H9 (cell line): ENCODE data around the gene SHC1. TPM values are rescaled to one million over a fixed set of nuclear protein-coding genes. Genes with fewer than 3 reads are reported as not detected.
A peak's percentile ranks its signal among the peaks of the same experiment; 100 is the strongest.

Experiments used
- DNase-seq: peaks from one replicate; pipeline ENCODE4 v3.0.0-alpha.2; 2017
- H2AFZ ChIP-seq: one replicate; pipeline ENCODE4 v1.6.1; 2013; ENCODE audit warnings: mild to moderate bottlenecking, low read length, control low read depth, moderate library complexity
- H2AK5ac ChIP-seq: 2 replicates; pipeline ENCODE4 v1.6.1; 2013; ENCODE audit warnings: low read length, control low read depth, mixed read lengths; ENCODE audit not compliant: insufficient read length
- H2BK120ac ChIP-seq: one replicate; pipeline ENCODE4 v1.6.1; 2013; ENCODE audit warnings: low read depth, mild to moderate bottlenecking, low read length, control low read depth, inconsistent platforms; ENCODE audit not compliant: poor library complexity, severe bottlenecking
- H2BK12ac ChIP-seq: 2 replicates; pipeline ENCODE4 v1.6.1; 2013; ENCODE audit warnings: low read length, control low read depth, mixed read lengths, low read depth; ENCODE audit not compliant: insufficient read length
- H2BK15ac ChIP-seq: 2 replicates; pipeline ENCODE4 v1.6.1; 2013; ENCODE audit warnings: low read depth, low read length, control low read depth
- H2BK20ac ChIP-seq: one replicate; pipeline ENCODE4 v1.6.1; 2013; ENCODE audit warnings: low read depth, mild to moderate bottlenecking, low read length, control low read depth, inconsistent platforms; ENCODE audit not compliant: poor library complexity, severe bottlenecking
- H2BK5ac ChIP-seq: 2 replicates; pipeline ENCODE4 v1.6.1; 2013; ENCODE audit warnings: low read length, control low read depth, mixed read lengths; ENCODE audit not compliant: insufficient read length
- H3K14ac ChIP-seq: 2 replicates; pipeline ENCODE4 v1.6.1; 2013; ENCODE audit warnings: low read length, control low read depth; ENCODE audit not compliant: insufficient read depth
- H3K18ac ChIP-seq: 2 replicates; pipeline ENCODE4 v1.6.1; 2013; ENCODE audit warnings: low read depth, mild to moderate bottlenecking, mixed read lengths, low read length, control low read depth; ENCODE audit not compliant: insufficient read length
- H3K23ac ChIP-seq: 2 replicates; pipeline ENCODE4 v1.6.1; 2013; ENCODE audit warnings: low read length, control low read depth, mixed read lengths, low read depth; ENCODE audit not compliant: insufficient read length
- H3K23me2 ChIP-seq: 2 replicates; pipeline ENCODE4 v1.6.1; 2013; ENCODE audit warnings: low read depth, mild to moderate bottlenecking, mixed read lengths, low read length, control low read depth; ENCODE audit not compliant: insufficient read length, poor library complexity, severe bottlenecking
- H3K27ac ChIP-seq: 2 replicates; pipeline ENCODE4 v1.5.1; 2013; ENCODE audit warnings: low read length, control low read depth, mixed read lengths, low read depth; ENCODE audit not compliant: insufficient read length
- H3K27me3 ChIP-seq: 2 replicates; pipeline ENCODE4 v1.6.1; 2013; ENCODE audit warnings: low read length, control low read depth, inconsistent platforms; ENCODE audit not compliant: insufficient read depth
- H3K4ac ChIP-seq: 2 replicates; pipeline ENCODE4 v1.6.1; 2013; ENCODE audit warnings: low read depth, mild to moderate bottlenecking, control low read depth, inconsistent platforms, low read length, moderate library complexity
- H3K4me1 ChIP-seq: 2 replicates; pipeline ENCODE4 v1.6.1; 2013; ENCODE audit warnings: low read length, control low read depth, inconsistent platforms; ENCODE audit not compliant: insufficient read depth
- H3K4me2 ChIP-seq: 2 replicates; pipeline ENCODE4 v1.6.1; 2013; ENCODE audit warnings: low read length, control low read depth, mixed read lengths; ENCODE audit not compliant: insufficient read length, insufficient read depth
- H3K56ac ChIP-seq: 2 replicates; pipeline ENCODE4 v1.6.1; 2013; ENCODE audit warnings: low read depth, mild to moderate bottlenecking, mixed read lengths, low read length, control low read depth; ENCODE audit not compliant: insufficient read length
- H3K79me1 ChIP-seq: 2 replicates; pipeline ENCODE4 v1.6.1; 2013; ENCODE audit warnings: low read depth, mild to moderate bottlenecking, moderate library complexity, low read length, control low read depth, inconsistent platforms; ENCODE audit not compliant: insufficient read depth, poor library complexity, severe bottlenecking
- H3K79me2 ChIP-seq: 2 replicates; pipeline ENCODE4 v1.6.1; 2013; ENCODE audit warnings: low read length, control low read depth, inconsistent platforms; ENCODE audit not compliant: insufficient read depth
- H3K9ac ChIP-seq: 2 replicates; pipeline ENCODE4 v1.6.1; 2013; ENCODE audit warnings: low read length, control low read depth, mixed read lengths; ENCODE audit not compliant: insufficient read length; ENCODE audit errors: extremely low read depth
- H3K9me3 ChIP-seq: one replicate; pipeline ENCODE4 v1.6.1; 2013; ENCODE audit warnings: low read depth, low read length, inconsistent platforms; ENCODE audit not compliant: control insufficient read depth
- H3T11ph ChIP-seq: one replicate; pipeline ENCODE4 v1.6.1; 2013; ENCODE audit warnings: mild to moderate bottlenecking, low read length, control low read depth, inconsistent platforms
- H4K20me1 ChIP-seq: one replicate; pipeline ENCODE4 v1.6.1; 2013; ENCODE audit not compliant: control insufficient read depth, insufficient read length, insufficient read depth
- H4K5ac ChIP-seq: 2 replicates; pipeline ENCODE4 v1.6.1; 2013; ENCODE audit warnings: low read depth, mild to moderate bottlenecking, mixed read lengths, low read length, control low read depth; ENCODE audit not compliant: insufficient read length
- H4K8ac ChIP-seq: replicated peaks from 2 replicates; pipeline ENCODE4 v1.6.1; 2013; ENCODE audit warnings: low read length, control low read depth, mixed read lengths, low read depth; ENCODE audit not compliant: insufficient read length
- H4K91ac ChIP-seq: 2 replicates; pipeline ENCODE4 v1.6.1; 2013; ENCODE audit warnings: low read depth, mild to moderate bottlenecking, moderate library complexity, mixed read lengths, low read length, control low read depth; ENCODE audit not compliant: insufficient read length
- H3K27ac Mint-ChIP-seq, 3 experiments: 2 replicates in 2 of 3; 3 replicates in 1 of 3; pipeline ENCODE4 v1.8.0; 2020 to 2021; ENCODE audit warnings: mixed read lengths in 3 of 3, mild to moderate bottlenecking in 1 of 3, moderate library complexity in 1 of 3
- H3K27me3 Mint-ChIP-seq: 2 replicates; pipeline ENCODE4 v1.8.0; 2021; ENCODE audit warnings: low read depth, mild to moderate bottlenecking, moderate library complexity, mixed read lengths
- H3K36me3 Mint-ChIP-seq, 3 experiments: 2 replicates in 2 of 3; 3 replicates in 1 of 3; pipeline ENCODE4 v1.8.0; 2020 to 2021; ENCODE audit warnings: low read depth in 3 of 3, mixed read lengths in 3 of 3; ENCODE audit not compliant: insufficient read depth in 1 of 3
- H3K4me1 Mint-ChIP-seq, 2 experiments: 2 replicates each; pipeline ENCODE4 v1.8.0; 2020; ENCODE audit warnings: mixed read lengths in 2 of 2
- H3K4me3 Mint-ChIP-seq, 2 experiments: 2 replicates in 1 of 2; 3 replicates in 1 of 2; pipeline ENCODE4 v1.8.0; 2020 to 2021; ENCODE audit warnings: mild to moderate bottlenecking in 2 of 2, mixed read lengths in 2 of 2, moderate library complexity in 1 of 2
- H3K9me3 Mint-ChIP-seq, 2 experiments: 2 replicates in 1 of 2; 3 replicates in 1 of 2; pipeline ENCODE4 v1.8.0; 2020; ENCODE audit warnings: mild to moderate bottlenecking in 2 of 2, mixed read lengths in 2 of 2, moderate library complexity in 1 of 2
- WGBS: extraction: QIAGEN DNeasy Blood & Tissue Kit; methylation state at CpG from one replicate; pipeline ENCODE4 v1.1.7; 2013; ENCODE audit warnings: missing lambda C conversion rate, low lambda C conversion rate, mixed read lengths; ENCODE audit not compliant: insufficient read length; ENCODE audit errors: extremely low coverage; 5-methylcytosine and 5-hydroxymethylcytosine counted together
- total RNA-seq: library from RNA; stranded (reverse); gene quantifications from 2 replicates; pipeline ENCODE4 v1.2.1, GENCODE V29; 2021
- TF ChIP-seq, protein P1 (sequence below): fragments of 200-600 bp; sonication (generic); conservative IDR thresholded peaks from 3 replicates; pipeline ENCODE4 v1.8.0; 2021; ENCODE audit warnings: antibody characterized with exemption, mild to moderate bottlenecking

Gene SHC1
- total RNA-seq, 1 experiment from 2014 or later = 168 TPM

DNA sequence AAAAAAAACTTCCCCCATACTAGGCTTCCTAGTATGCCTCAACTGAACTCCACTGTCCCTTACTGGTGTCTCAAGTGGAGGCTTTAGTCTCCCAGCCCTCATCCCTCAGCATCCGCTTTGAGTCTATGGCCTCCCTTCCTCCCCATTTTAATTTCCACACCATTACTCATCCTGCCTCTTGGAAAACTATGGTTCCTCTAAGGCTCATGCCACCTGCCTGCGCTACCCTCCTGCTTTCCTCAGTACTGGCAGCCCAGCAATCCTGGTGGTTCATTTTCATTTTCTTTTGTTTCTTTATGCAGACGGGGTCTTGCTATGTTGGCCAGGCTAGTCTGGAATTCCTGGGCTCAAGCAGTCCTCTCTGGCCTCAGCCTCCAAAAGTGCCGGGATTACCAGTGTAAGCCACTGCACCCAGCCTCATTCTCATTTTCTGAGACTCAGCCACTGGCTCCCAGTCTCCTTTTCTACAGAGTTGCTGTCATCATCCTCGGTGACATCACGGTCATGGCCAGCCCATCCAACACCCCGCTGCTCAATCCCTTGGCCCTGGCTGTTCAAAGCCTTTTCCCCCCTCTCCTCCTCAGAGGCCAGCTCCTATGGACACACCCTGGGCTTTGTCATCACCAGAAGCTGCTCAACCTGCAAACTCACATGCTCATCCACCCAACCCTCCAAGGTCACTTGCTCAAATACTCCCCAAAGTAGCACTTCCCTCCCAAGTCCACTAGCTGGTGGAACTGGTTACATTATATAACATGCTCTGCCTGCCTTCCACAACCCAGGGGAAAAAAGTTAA is 31.7 kb downstream of the SHC1 start:
- H3K23ac ChIP-seq = no peak overlapping the region
- H3T11ph ChIP-seq = no peak overlapping the region
- no peak overlapping the region for H3K4ac ChIP-seq
- H2BK12ac ChIP-seq = no peak overlapping the region
- H3K79me2 ChIP-seq = no peaks in the 10 kb centered on the region
- no peak overlapping the region for H3K4me2 ChIP-seq
- H2BK5ac ChIP-seq = no peak overlapping the region
- no peak overlapping the region for H3K56ac ChIP-seq
- no peaks in the 10 kb centered on the region; the same call in 1 of the 2 replicates for H3K27me3 Mint-ChIP-seq
- no peaks in the 10 kb centered on the region for H3K9me3 ChIP-seq
- no peak overlapping the region for H2AFZ ChIP-seq
- no peaks in the 10 kb centered on the region for H4K20me1 ChIP-seq
- H3K18ac ChIP-seq = no peak overlapping the region
- H2BK20ac ChIP-seq = no peak overlapping the region
- H3K36me3 Mint-ChIP-seq = no peaks in the 10 kb centered on the region; a peak in 1 of 7 replicates
- no CpG with 5 or more reads among the region's 7 CpGs for WGBS
- no peak overlapping the region for H2BK120ac ChIP-seq
- no peaks in the 10 kb centered on the region for H3K79me1 ChIP-seq
- H3K23me2 ChIP-seq = peaks cover 11% of the 10 kb centered on the region
- H3K27me3 ChIP-seq = no peaks in the 10 kb centered on the region
- peaks cover 3% of the 10 kb centered on the region for H3K4me1 ChIP-seq
- no peak overlapping the region for H2AK5ac ChIP-seq
- TF ChIP-seq, protein P1, sequence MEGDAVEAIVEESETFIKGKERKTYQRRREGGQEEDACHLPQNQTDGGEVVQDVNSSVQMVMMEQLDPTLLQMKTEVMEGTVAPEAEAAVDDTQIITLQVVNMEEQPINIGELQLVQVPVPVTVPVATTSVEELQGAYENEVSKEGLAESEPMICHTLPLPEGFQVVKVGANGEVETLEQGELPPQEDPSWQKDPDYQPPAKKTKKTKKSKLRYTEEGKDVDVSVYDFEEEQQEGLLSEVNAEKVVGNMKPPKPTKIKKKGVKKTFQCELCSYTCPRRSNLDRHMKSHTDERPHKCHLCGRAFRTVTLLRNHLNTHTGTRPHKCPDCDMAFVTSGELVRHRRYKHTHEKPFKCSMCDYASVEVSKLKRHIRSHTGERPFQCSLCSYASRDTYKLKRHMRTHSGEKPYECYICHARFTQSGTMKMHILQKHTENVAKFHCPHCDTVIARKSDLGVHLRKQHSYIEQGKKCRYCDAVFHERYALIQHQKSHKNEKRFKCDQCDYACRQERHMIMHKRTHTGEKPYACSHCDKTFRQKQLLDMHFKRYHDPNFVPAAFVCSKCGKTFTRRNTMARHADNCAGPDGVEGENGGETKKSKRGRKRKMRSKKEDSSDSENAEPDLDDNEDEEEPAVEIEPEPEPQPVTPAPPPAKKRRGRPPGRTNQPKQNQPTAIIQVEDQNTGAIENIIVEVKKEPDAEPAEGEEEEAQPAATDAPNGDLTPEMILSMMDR = no peak
- no peak overlapping the region for H4K91ac ChIP-seq
- no peak for DNase-seq
- H2BK15ac ChIP-seq = no peak overlapping the region
- H3K27ac ChIP-seq = no peak overlapping the region
- peak overlapping the region in 1 of 2 experiments; percentile 53; a peak in 3 of 5 replicates for H3K4me3 Mint-ChIP-seq
- H3K9ac ChIP-seq = no peak overlapping the region
- H3K4me1 Mint-ChIP-seq = peaks cover 33 to 36% of the 10 kb centered on the region in 2 experiments
- H3K27ac Mint-ChIP-seq = 0 out of 7 replicates have a peak overlapping the region, but pooled peaks of 1 of the 3 experiments have one; percentile 11
- H3K9me3 Mint-ChIP-seq = no peaks in the 10 kb centered on the region; a peak in 2 of 5 replicates
- no peak overlapping the region for H4K8ac ChIP-seq
- H3K14ac ChIP-seq = no peak overlapping the region
- H4K5ac ChIP-seq = no peak overlapping the region
